Measurements from ENCODE around the gene AJAP1. TPM values are rescaled to one million over a fixed set of nuclear protein-coding genes. Genes with fewer than 3 reads are reported as not detected.

The AJAP1 gene
- total and polyA plus RNA-seq, 10 of the 15 experiments (the other 5 are each of a cell fraction or from before 2014, with no cell fraction given): not detected

GRCh38 chr1:4675454-4676186 lies 21.2 kb downstream of the AJAP1 start (continued):
- TF ChIP-seq PRDM15 (CRISPR knock-in tag; IDR thresholded peaks at IDR 0.05): no peak
- TF ChIP-seq SUPT20H (IDR thresholded peaks at IDR 0.05; ENCODE audit: borderline replicate concordance, control insufficient read depth, low read depth, low read length): no peak
- no peak for TF ChIP-seq SMARCA5 (IDR thresholded peaks at IDR 0.05)

GRCh38 chr1:4676253-4676652 lies 21.8 kb downstream of the AJAP1 start:
- no TSS peak for BruUV-seq (replicated peaks)
- in situ Hi-C loops (cut with MboI) (no loop called here), intact Hi-C loops (cut with micrococcal nuclease; ENCODE audit: unreplicated experiment) (no loop called here)
- H3K27me3 ChIP-seq (replicated peaks in 1 of 2; ENCODE audit: control insufficient read depth in 2 of 2, insufficient read depth in 2 of 2, low read length in 1 of 2): no peaks in the 10 kb centered on the region
- no peak overlapping the region for H3K27ac ChIP-seq (ENCODE audit: control insufficient read depth, insufficient read depth)
- no peaks in the 10 kb centered on the region for H3K9me3 ChIP-seq (replicated peaks; ENCODE audit: control insufficient read depth, insufficient read depth, low read length)
- no peaks in the 10 kb centered on the region for H4K20me1 ChIP-seq (ENCODE audit: control insufficient read depth, insufficient read depth)
- no peaks in the 10 kb centered on the region for H3K4me1 ChIP-seq (ENCODE audit: control insufficient read depth, insufficient read depth, low read length)
- SMC1A ChIA-PET (ENCODE audit: uncharacterized antibody, unreplicated experiment): no interaction called here
- RAD21 ChIA-PET (ENCODE audit: unreplicated experiment): no interaction called here
- H3K4me3 ChIP-seq: no peak overlapping the region
- ATAC-seq (no peak), DNase-seq (ENCODE audit: low read depth, low spot score) (no peak), FAIRE-seq (no peak)
- H3K79me2 ChIP-seq (ENCODE audit: control insufficient read depth, insufficient read depth, low read length): no peaks in the 10 kb centered on the region
- POLR2A ChIA-PET: no interaction called here
- WGBS (ENCODE audit: insufficient coverage, insufficient replicate concordance, low lambda C conversion rate, missing lambda C conversion rate): 35% methylated on average over 9 of the region's 9 CpGs
- H3K36me3 ChIP-seq (ENCODE audit: control insufficient read depth in 2 of 2, insufficient read depth in 2 of 2, low read length in 1 of 2): no peaks in the 10 kb centered on the region
- no peak overlapping the region for H2AFZ ChIP-seq (ENCODE audit: control insufficient read depth, low read depth, low read length)
- H3K9ac ChIP-seq (ENCODE audit: control insufficient read depth, insufficient read depth, low read length): no peak overlapping the region
- TF ChIP-seq ZNF274 (IDR thresholded peaks at IDR 0.05; ENCODE audit: insufficient read depth, insufficient read length) (no peak), BMI1 (IDR thresholded peaks at IDR 0.05; ENCODE audit: borderline replicate concordance) (no peak), SIN3A (IDR thresholded peaks at IDR 0.05; ENCODE audit: low read depth, low read length) (no peak), KDM1A (IDR thresholded peaks at IDR 0.05; ENCODE audit: borderline replicate concordance) (no peak), NBN (IDR thresholded peaks at IDR 0.05) (no peak), ZZZ3 (IDR thresholded peaks at IDR 0.05; ENCODE audit: control insufficient read depth, insufficient read length, low read depth) (no peak), EGR1 (IDR thresholded peaks at IDR 0.05; ENCODE audit: borderline replicate concordance in 1 of 2, low read depth in 2 of 2, low read length in 2 of 2) (no peak), SMAD1 (IDR thresholded peaks at IDR 0.05; ENCODE audit: low read depth, partially characterized antibody) (no peak)
- H3K4me2 ChIP-seq (ENCODE audit: control insufficient read depth, insufficient read depth): no peak overlapping the region
- CTCF ChIA-PET: interaction anchor here (0.7 kb wide), 1 partner anchor 393 kb away, joined by 3 read pairs; no protein-coding TSS in a partner anchor
